Activated CD4-positive, alpha-beta T cell treated with anti-CD3 and anti-CD28 coated beads, Interleukin-2, amount 50 U/mL, for 16 hours (primary cell): Measurements from ENCODE around the gene VPS13D.

Source experiments
- DNase-seq: peaks from one replicate; pipeline ENCODE4 v3.0.0-alpha.2; 2020

VPS13D gene

GRCh38 chr1:12544357-12544756 is 314.5 kb downstream of the VPS13D start:
- DNase-seq = no peak

- DNase-seq = no peak
These were observed 315.2 kb downstream of the VPS13D start for GRCh38 chr1:12544992-12545391.

DNA sequence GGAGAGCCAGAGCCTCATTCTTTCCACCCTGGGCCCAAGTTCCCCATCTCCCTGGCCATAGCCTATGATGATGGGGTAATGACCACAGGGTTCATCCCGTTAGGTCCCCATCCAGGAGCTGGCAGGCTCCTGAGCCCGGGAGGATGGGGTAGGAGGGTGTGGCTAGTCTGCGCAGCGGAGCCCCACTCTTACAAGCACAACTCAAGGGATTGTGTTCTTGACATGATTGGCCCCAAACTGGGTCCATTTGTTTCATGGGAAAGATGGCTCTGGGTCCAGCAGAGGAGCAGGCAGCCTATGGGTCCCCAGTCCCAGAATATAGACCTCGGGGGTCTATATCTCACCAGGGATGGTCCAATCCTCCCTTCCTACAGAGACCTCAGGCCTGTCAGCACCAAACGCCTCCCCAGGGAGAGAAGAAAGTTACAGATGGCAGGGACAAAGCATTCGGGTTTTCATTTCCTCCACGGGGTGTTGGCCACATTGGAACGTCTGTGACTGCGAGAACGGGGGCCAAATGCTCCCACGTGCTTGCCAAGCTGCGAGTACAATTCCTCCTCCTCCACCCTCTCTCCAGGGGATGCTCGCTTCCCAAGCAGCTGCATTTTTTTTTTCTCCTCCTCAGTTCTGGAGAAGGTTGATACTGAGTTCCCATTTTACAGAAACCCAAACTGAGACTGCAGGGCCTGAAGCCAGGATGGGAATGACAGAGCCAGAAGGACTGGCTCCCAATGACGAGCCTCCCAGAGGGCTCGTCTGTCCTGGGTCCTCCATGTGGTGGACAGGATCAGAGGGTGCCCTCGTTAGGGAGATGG is 317.1 kb downstream of the VPS13D start:
- no peak for DNase-seq

DNA sequence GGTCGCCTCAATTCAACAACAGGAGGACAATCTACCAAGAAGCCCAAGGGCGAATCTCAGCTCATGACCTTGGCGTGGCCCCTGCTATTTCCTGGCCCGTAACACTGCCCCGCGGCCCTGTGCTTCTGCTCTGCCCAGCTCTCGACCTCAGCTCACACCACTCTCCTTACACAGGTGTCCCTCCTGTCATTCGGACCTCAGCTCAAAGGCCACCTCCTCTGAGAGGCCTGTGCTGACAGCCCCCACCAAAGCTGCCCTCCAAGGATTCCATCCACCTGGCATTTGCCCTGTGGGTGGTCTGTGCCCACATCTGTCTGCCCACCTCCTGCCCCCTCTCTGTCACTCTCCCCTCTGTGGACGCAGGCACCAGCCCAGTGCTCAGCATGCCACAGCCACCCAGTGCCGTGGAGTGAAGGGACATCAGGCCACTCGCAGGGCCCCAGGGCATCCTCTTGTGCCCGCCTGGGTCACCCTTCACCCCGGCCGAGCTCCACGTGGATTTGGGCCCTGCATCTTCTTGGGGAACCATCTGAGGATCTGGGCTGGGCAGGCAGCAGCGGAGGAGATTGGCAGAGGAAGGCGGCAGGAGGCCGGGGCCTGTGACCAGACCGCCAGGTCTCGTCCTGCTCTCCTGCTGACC is 317.9 kb downstream of the VPS13D start:
- DNase-seq = no peak

DNA sequence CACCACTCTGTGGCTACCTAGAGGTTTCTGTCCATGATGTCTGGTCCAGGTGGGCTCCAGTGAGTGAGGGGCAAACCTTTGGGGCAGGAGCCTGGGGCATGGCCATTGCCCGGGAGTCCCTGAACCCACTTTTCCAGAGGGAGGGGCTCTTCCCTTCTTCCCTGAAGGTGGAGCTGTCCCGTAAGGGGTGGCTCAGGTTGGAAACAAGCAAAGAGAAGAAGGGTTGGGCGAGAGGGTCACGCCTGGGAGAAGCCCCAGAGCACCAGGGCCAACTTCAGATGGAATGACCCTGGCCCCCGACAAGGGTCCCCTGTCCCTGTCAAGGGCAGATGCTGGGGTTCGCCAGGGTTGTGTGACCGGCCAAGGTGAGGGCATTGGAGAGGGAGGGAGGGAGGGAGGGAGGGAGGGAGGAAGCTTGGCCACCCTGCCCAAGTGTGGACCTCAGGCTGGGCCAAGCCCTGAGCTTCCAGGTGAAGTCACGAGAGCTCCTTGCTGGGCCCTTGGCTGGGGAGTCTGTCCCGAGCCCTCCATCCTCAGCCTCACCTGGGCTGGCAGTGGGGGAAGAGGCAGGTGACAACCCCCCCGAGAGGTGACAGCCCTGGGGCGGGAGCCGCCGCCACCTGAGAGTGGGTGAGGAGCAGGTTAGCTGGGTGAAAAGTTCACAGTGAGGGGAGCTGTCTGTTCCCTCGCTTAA is 318.6 kb downstream of the VPS13D start:
- no peak for DNase-seq

DNA sequence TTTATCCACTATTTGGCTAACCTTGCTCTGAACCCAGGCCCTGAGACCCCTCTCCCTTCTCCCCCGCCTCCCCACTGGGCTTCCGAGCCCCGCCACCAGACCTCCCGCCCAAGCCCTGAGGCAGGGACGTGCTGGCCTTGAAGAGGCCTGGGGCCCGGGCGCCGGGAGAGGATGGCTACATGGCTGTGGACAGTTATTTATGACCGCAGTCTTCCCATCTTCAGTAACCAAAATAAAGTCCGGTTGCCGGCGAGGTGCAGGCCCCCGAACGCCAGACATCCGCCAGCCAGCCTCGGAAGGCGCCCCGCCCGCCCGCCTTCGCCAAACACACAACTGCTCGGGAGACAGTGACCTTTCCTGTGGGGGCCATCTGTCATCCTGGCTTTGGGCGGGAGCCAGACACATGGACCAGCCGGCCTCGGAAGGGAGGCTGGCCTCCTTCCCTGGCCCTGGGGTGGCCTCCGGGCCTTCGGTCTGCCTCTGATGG is 319.2 kb downstream of the VPS13D start:
- no peak for DNase-seq

DNA sequence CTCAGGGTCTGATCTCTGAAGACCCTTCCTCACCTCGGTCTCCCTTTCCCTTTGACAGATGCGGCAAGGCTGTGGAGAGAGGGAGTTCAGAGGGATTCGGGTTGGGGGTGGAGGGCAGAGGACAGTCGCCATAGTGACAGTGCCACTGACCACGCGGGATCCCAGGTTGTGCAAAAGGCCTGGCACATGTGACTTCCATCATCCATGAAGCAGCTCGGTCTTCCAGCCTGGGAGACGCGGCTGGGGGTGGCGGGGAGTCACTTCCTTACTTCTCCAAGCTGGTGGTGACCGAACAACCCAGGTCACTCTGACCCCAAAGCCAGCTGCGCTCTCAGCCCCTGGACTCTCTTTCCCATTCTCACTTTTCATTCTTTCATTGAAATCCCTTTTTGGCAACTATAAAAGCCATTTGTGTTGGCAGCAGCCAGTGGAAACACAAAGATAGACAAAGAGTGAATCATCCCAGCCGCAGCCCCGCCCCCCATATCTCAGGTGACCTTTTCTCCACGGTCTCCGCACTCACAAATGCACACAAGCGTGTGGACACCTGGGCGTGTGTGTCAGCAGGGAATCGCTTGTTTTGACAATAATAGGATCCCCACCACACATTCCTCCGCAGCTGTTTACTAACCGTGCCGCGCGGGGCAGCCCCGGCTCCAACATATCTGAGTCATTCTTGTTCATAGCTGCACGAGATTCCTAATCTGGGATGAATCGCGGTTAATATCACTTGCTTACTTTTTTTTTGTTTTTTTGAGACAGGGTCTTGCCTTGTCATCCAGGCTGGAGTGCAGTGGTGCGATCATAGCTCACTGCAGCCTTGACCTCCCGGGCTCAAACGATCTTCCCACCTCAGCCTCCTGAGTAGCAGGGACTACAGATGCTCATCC is 319.9 kb downstream of the VPS13D start:
- no peak for DNase-seq

GRCh38 chr1:12551584-12551983 is 321.8 kb downstream of the VPS13D start:
- DNase-seq = no peak

- no peak for DNase-seq
These were observed 322.5 kb downstream of the VPS13D start for GRCh38 chr1:12552111-12552888.

- DNase-seq = no peak
These were observed 323.4 kb downstream of the VPS13D start for GRCh38 chr1:12552951-12553921.

DNA sequence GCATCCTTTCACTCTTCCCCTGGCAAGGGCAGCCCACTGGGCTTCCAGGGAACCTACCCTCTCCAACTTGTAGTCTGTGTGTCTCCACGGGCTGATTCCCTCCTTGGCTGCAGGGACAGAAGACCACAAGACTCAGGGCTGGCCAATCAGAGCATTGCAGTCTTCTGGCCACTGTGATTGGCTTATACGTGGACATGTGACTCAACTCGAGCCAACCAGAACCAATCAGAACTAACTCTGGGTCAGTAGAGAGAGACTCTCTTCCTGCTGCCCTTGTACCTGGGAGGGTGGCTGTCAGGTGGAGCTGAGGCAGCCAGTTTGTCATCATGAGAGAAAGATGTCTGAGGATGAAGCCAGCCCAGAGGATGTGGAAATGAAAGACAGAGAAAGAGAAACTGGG is 324.1 kb downstream of the VPS13D start:
- DNase-seq = no peak

DNA sequence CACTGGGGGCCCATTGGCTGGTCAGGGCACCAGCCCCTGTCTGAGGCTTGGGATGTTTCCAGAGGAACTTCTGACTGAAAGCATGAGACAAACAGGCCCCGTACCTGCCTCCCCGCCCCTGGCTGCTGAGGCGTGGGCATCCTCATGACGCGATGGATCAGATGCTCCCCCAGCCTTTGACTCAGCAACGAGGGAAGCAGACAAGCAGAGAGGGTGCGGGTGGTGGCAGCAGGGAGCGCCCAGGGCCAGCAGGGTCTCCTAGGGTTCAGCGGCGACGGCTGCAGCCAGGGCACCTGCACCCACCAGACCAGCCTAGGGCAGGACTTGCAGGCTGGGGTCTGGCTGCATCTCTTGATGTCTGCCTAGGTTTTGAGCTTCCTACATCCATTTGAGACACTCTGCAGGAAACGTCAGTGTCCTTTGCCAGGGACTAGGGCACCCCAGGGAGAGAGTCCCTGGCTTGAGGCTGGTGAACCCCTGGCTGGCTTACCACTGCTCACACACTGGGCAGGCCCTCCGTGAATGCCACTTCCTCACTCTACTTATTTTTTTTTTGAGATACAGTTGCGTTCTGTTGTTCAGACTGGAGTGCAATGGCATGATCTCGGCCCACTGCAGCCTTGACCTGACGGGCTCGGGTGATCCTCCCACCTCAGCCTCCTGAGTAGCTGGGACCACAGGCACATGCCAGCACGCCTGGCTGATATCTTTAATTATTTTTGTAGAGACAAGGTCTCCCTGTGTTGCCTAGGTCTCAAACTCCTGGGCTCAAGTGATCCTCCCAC is 324.9 kb downstream of the VPS13D start:
- no peak for DNase-seq

- DNase-seq = no peak
These were observed 325.9 kb downstream of the VPS13D start for GRCh38 chr1:12555411-12556367.

DNA sequence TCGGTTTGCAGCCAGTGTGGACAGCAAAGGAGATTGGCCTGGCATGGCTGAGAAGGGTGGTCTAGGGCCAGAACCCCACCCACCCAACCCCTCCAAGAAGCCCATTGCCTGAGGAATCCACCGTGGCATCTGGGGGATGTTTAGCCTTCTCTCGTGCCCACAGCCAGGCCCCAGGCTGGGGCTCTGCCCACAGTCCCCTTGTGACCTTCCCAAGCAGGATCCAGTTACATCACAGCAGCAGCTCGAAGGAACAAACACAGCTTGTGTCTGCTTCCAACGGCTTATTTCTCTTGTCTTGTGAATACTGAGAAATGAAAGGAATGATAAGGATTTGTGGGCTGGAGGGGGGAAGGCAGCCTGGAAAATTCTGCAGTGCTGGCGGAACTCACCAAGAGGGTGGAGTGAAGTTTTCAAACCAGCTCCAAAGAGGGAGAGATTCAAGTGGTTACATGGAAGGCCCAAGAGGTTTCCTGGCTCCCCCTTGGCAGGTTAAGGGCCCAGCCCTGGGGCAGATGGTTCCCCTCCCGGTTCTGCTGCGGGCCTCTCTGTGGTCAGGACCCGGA is 326.6 kb downstream of the VPS13D start:
- DNase-seq = no peak

GRCh38 chr1:12556957-12557935 is 327.4 kb downstream of the VPS13D start:
- no peak for DNase-seq

DNA sequence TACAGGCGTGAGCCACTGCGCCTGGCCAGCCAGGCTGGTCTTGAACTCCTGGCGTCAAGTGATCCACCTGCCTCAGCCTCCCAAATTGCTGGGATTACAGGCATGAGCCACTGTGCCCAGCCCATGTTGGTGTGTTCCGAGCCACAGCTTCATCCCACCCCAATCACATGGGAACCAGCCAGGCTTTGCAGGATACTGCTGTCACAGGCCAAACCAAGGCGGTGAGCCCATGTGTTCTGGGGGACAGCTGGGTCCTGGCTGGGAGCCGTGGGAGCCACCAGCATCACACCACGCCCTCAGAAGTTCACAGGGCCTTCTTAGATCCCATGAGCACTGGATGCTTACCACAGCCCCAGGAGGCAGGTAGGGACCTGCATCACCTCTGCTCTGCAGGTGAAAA is 331.3 kb downstream of the VPS13D start:
- no peak for DNase-seq
